Kidney (tissue), 14 donors: ENCODE results near the gene GRK4. TPM values are rescaled to one million over a fixed set of nuclear protein-coding genes. Genes with fewer than 3 reads are reported as not detected.

Source experiments
- DNase-seq, 5 donors: peaks; one replicate each; pipeline ENCODE4 v3.0.0-alpha.2; 2013 to 2020
- FAIRE-seq: peaks from 2 replicates; lab custom pipeline; 2012; peaks lifted over from hg19 to GRCh38; lab: Jason Lieb, UNC
- H3K27ac ChIP-seq, 2 donors: one replicate each; pipeline ENCODE4 v1.7.0; 2013; ENCODE audit warnings: low read depth in 2 of 2, low read length in 2 of 2, inconsistent platforms in 1 of 2
- H3K27me3 ChIP-seq: one replicate; pipeline ENCODE4 v1.7.1; 2013; ENCODE audit warnings: low read length, inconsistent platforms; ENCODE audit not compliant: control insufficient read depth, insufficient read depth
- H3K36me3 ChIP-seq, 3 donors: one replicate each; pipeline versions ENCODE4 v1.7.0 to v1.7.1; 2013; ENCODE audit warnings: low read length in 3 of 3, control low read depth in 1 of 3, inconsistent platforms in 1 of 3; ENCODE audit not compliant: insufficient read depth in 3 of 3, control insufficient read depth in 2 of 3
- H3K4me1 ChIP-seq, 3 donors: one replicate each; pipeline versions ENCODE4 v1.7.0 to v1.7.1; 2013; ENCODE audit warnings: low read length in 3 of 3, inconsistent platforms in 1 of 3, low read depth in 1 of 3; ENCODE audit not compliant: control insufficient read depth in 2 of 3, insufficient read depth in 2 of 3
- H3K4me3 ChIP-seq, 3 donors: one replicate each; pipeline versions ENCODE4 v1.7.0 to v1.8.1; 2013; ENCODE audit warnings: low read length in 3 of 3, control low read depth in 1 of 3, inconsistent platforms in 1 of 3
- H3K9ac ChIP-seq, 3 donors: one replicate each; pipeline versions ENCODE4 v1.7.0 to v1.7.1; 2013; ENCODE audit warnings: low read length in 3 of 3, control low read depth in 1 of 3, inconsistent platforms in 1 of 3
- H3K9me3 ChIP-seq, 3 donors: one replicate each; pipeline versions ENCODE4 v1.7.0 to v1.7.1; 2013; ENCODE audit warnings: low read length in 3 of 3, control low read depth in 1 of 3, inconsistent platforms in 1 of 3; ENCODE audit not compliant: control insufficient read depth in 2 of 3, insufficient read depth in 1 of 3
- intact Hi-C: fragments of 100-400 bp; cut with DNase I; formaldehyde crosslinking; loops from one replicate; pipeline ENCODE4 v1.11.1; 2022
- polyA plus RNA-seq: library from polyadenylated mRNA; stranded (reverse); fragments of 350-450 nt; fragmentation: Illumina TruSeq; extraction: RNeasy Lipid Tissue Mini Kit (QIAGEN cat#74804); gene quantifications from one replicate; pipeline ENCODE4 v1.2.3, GENCODE V29; 2014; ENCODE audit warnings: low read depth, low replicate concordance; ENCODE audit not compliant: insufficient read depth
- total RNA-seq: library from RNA; stranded (reverse); fragmentation: NEBNext Ultra II Directional; extraction: Animal tissue kit (Norgen Biotek cat#: 25700); gene quantifications from one replicate; pipeline ENCODE4 v1.2.1, GENCODE V29; 2021
- TF ChIP-seq, protein P1 (sequence below): IDR thresholded peaks from 3 replicates; pipeline ENCODE4 v1.5.1; 2012; ENCODE audit warnings: mild to moderate bottlenecking, moderate library complexity, borderline replicate concordance; ENCODE audit not compliant: insufficient read depth; ENCODE audit errors: extremely low read depth
- donor health status: control.
- donor health status: control.
- donor health status: control.
- donor health status: control.
- donor health status: control.
- donor health status: DM: yes; HTN: yes; CAD: no.
- donor health status: Normal renal cell carcinoma (clear cell type).

Gene GRK4
- total and polyA plus RNA-seq, 2 donors from 2014 or later, result 4.3 TPM

- Histone ChIP-seq H3K9ac (no peak overlapping the region), H3K27me3 (no peaks in the 10 kb centered on the region), H3K9me3 (no peaks in the 10 kb centered on the region), H3K36me3 (no peaks in the 10 kb centered on the region), H3K4me3 (no peak overlapping the region), H3K4me1 (no peaks in the 10 kb centered on the region), H3K27ac (no peak overlapping the region)
- intact Hi-C loops, result no loop called here
- FAIRE-seq (no peak), DNase-seq (no peak)
- TF ChIP-seq, protein P1, sequence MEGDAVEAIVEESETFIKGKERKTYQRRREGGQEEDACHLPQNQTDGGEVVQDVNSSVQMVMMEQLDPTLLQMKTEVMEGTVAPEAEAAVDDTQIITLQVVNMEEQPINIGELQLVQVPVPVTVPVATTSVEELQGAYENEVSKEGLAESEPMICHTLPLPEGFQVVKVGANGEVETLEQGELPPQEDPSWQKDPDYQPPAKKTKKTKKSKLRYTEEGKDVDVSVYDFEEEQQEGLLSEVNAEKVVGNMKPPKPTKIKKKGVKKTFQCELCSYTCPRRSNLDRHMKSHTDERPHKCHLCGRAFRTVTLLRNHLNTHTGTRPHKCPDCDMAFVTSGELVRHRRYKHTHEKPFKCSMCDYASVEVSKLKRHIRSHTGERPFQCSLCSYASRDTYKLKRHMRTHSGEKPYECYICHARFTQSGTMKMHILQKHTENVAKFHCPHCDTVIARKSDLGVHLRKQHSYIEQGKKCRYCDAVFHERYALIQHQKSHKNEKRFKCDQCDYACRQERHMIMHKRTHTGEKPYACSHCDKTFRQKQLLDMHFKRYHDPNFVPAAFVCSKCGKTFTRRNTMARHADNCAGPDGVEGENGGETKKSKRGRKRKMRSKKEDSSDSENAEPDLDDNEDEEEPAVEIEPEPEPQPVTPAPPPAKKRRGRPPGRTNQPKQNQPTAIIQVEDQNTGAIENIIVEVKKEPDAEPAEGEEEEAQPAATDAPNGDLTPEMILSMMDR, result no peak
These were observed 97.6 kb downstream of the GRK4 start for GRCh38 chr4:3060946-3061345.

DNA sequence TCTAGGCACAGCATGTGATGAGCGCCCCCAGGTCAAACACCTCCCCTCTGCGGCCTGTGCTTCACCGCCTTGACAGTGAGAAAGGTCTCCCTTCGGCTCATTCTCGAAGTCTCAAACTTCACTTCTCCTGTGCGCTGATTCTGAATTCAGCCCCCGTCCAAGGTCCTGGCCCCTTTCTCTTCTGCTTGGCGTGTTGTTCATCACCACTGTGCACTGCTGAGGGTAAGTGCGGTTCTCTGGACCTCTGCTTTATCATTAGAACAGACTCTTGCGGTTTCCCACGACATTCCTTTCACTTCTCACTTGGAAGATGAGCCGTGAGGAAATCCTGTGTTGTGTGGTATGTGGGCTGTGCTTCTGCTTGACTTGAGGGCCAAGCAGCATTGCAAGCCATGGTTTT is 99.1 kb downstream of the GRK4 start:
- DNase-seq (no peak), FAIRE-seq (no peak)
- intact Hi-C loops, result no loop called here
- no peak overlapping the region for H3K9ac ChIP-seq
- H3K27ac ChIP-seq, result no peak overlapping the region
- H3K4me3 ChIP-seq, result no peak overlapping the region
- TF ChIP-seq, protein P1, result no peak
- no peaks in the 10 kb centered on the region for H3K4me1 ChIP-seq
- no peaks in the 10 kb centered on the region for H3K9me3 ChIP-seq
- H3K27me3 ChIP-seq, result no peaks in the 10 kb centered on the region
- H3K36me3 ChIP-seq, result no peaks in the 10 kb centered on the region

GRCh38 chr4:3065551-3065950 is 102.2 kb downstream of the GRK4 start:
- Histone ChIP-seq H3K4me3 (no peak overlapping the region), H3K9ac (no peak overlapping the region), H3K4me1 (no peaks in the 10 kb centered on the region), H3K9me3 (no peaks in the 10 kb centered on the region), H3K36me3 (no peaks in the 10 kb centered on the region), H3K27ac (no peak overlapping the region), H3K27me3 (no peaks in the 10 kb centered on the region)
- intact Hi-C loops, result no loop called here
- FAIRE-seq (no peak), DNase-seq (no peak)
- TF ChIP-seq, protein P1, result no peak

DNA sequence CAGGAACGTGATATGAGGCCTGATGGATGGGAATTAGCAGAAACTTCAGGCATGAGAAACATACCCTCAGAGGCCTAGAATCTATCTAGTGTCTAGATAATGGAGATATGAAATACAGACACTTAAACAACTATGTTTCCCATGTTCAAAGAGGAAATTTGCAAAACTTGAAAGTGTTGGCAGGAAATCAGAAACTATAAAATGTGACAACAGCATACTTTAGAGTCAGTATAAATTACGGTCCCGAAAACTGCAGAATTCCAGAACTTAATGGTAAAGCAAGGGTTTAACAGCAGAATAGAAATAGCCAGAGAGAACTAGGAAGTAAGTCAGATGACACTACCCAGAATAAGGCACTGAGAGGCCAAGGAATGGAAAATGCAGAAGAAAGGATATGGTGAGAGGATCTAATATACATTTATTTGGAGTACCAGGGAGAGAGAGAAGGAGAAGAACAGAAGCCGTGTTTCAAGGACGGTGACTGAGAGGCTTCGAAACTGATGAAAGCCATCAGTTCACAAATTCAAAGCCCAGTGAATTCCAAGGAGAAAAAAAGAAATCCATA is 103.5 kb downstream of the GRK4 start:
- Histone ChIP-seq H3K27ac (no peak overlapping the region), H3K4me3 (no peak overlapping the region), H3K9ac (no peak overlapping the region), H3K36me3 (no peaks in the 10 kb centered on the region), H3K4me1 (no peaks in the 10 kb centered on the region), H3K27me3 (no peaks in the 10 kb centered on the region), H3K9me3 (no peaks in the 10 kb centered on the region)
- TF ChIP-seq, protein P1, result no peak
- intact Hi-C loops, result no loop called here
- no peak for FAIRE-seq
- DNase-seq, result peak in 2 of 5 donors; percentile 46 to 68
